ENCODE data around the gene ELMO3. TPM values are rescaled to one million over a fixed set of nuclear protein-coding genes. Genes with fewer than 3 reads are reported as not detected.

Gene ELMO3
- total RNA-seq, 4 donors from 2014 or later = 25.6 to 119 (median 82.2) TPM

DNA sequence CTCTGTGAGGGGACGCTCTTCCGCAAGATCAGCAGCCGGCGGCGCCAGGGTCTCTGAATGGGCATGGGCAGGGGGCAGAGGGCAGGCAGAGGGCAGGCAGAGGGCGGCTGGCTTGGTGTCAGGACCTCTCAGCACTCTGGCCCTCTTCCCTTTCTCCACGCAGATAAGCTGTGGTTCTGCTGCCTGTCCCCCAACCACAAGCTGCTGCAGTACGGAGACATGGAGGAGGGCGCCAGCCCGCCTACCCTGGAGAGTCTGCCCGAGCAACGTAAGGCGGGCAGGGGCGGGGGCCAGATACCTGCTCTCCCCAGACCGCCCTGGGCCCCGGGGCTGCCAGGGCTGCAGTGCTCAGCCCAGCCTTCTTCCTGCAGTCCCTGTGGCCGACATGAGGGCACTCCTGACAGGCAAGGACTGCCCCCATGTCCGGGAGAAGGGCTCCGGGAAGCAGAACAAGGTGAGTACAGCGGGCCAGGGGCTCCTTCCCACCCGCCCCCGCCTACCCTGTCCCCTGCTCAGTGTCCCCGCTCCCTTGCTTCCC lies 4.1 kb downstream of the ELMO3 start:
- Histone ChIP-seq H3K9me3 (no peaks in the 10 kb centered on the region), H3K27ac (no peak overlapping the region), H3K4me3 (no peak overlapping the region), H3K36me3 (peaks cover 0 to 44% (median 0%) of the 10 kb centered on the region in 3 donors), H3K4me1 (peaks cover 0 to 18% (median 0%) of the 10 kb centered on the region in 4 donors), H3K27me3 (no peaks in the 10 kb centered on the region)
- no peak for DNase-seq
- TF ChIP-seq, protein P1, sequence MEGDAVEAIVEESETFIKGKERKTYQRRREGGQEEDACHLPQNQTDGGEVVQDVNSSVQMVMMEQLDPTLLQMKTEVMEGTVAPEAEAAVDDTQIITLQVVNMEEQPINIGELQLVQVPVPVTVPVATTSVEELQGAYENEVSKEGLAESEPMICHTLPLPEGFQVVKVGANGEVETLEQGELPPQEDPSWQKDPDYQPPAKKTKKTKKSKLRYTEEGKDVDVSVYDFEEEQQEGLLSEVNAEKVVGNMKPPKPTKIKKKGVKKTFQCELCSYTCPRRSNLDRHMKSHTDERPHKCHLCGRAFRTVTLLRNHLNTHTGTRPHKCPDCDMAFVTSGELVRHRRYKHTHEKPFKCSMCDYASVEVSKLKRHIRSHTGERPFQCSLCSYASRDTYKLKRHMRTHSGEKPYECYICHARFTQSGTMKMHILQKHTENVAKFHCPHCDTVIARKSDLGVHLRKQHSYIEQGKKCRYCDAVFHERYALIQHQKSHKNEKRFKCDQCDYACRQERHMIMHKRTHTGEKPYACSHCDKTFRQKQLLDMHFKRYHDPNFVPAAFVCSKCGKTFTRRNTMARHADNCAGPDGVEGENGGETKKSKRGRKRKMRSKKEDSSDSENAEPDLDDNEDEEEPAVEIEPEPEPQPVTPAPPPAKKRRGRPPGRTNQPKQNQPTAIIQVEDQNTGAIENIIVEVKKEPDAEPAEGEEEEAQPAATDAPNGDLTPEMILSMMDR (IDR thresholded peaks at IDR 0.05) = no peak
- TF ChIP-seq POLR2A (IDR thresholded peaks at IDR 0.05) = no peak

DNA sequence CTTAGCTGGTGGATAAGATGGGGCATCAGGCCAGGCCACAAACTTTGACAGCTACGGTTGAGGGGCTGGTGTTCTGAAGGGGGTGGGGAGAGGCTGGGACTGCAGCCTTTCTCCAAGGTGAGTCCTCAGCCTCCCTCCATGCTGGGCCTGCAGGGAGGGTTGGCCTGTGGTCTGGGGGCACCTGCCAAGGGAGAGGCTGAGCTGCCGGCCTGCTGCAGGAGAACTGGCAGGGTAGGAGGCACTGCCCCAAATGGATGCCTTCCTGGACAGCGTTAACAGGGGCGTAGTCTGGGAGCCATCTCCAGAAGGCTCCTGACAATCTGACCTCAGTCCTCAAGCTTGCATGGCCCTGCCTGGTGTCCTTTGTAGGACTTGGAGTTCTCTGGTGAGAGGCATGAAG lies 5.1 kb downstream of the ELMO3 start:
- Histone ChIP-seq H3K27ac (no peak overlapping the region), H3K27me3 (no peaks in the 10 kb centered on the region), H3K9me3 (no peaks in the 10 kb centered on the region), H3K4me3 (no peak overlapping the region), H3K4me1 (peaks cover 0 to 12% (median 0%) of the 10 kb centered on the region in 4 donors), H3K36me3 (peaks cover 0 to 38% (median 0%) of the 10 kb centered on the region in 3 donors)
- no peak for TF ChIP-seq POLR2A (IDR thresholded peaks at IDR 0.05)
- TF ChIP-seq, protein P1 (IDR thresholded peaks at IDR 0.05) = no peak
- DNase-seq = no peak

DNA sequence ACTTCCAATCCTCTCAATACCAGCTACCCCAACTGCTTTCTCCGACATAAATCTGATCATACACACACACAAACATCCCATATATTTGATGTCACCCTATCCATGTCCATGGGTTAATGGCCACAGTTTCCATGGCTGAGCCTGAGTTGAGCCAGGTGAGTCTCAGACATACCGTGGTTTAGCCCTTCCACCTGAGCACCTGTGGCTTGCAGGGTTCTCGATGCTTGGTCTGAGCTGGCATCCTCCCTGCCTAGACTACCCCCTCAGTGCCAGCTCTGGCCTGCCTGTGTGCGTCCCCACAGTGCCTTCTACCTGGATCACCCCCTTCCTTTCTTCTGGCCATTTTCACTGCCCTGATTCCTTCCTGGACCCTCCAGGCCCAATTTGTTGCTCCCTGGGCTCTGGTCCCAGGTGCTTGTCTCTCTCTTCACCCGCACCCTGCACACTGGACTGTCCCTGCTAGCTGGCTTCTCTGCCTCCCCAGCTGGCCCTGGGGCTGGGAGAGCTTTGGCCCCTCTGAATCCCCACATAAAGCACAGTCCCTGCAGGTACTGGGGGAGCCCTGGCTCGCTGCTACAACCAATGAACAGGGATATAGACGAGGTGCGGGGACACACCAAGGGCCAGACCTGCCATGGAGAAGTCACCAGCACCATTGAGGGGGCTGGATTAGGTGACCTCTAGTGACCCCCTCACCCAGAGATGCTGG lies 7.4 kb downstream of the ELMO3 start:
- Histone ChIP-seq H3K27me3 (no peaks in the 10 kb centered on the region), H3K4me1 (no peaks in the 10 kb centered on the region), H3K27ac (no peak overlapping the region), H3K4me3 (no peak overlapping the region), H3K9me3 (no peaks in the 10 kb centered on the region), H3K36me3 (peaks cover 0 to 29% (median 0%) of the 10 kb centered on the region in 3 donors)
- DNase-seq = no peak
- TF ChIP-seq, protein P1 (IDR thresholded peaks at IDR 0.05) = no peak
- TF ChIP-seq POLR2A (IDR thresholded peaks at IDR 0.05) = no peak

DNA sequence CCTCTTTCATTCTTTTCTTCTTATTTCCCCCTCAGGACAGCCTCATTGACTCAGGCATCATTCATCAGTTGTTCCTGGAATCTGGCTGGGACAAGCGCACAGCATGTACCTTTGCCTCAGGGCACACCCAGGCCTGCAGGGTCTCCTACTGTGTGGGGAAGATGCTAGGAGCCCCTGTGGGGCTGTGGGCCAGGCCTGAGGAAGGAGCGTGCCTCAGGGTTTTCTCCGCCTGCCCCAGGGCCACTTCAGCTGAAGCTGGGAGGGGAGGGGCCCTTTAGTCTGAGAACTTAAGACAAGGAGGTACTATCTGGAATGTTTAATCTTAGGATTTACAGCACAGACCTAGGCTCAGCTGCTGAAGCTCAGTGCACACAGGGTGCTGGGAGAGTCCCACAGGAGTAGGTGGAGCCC lies 7.9 kb downstream of the ELMO3 start:
- no peaks in the 10 kb centered on the region for H3K27me3 ChIP-seq
- TF ChIP-seq, protein P1 (IDR thresholded peaks at IDR 0.05) = no peak
- H3K4me1 ChIP-seq = no peaks in the 10 kb centered on the region
- H3K36me3 ChIP-seq = peaks cover 0 to 24% (median 0%) of the 10 kb centered on the region in 3 donors
- H3K27ac ChIP-seq = no peak overlapping the region
- H3K9me3 ChIP-seq = no peaks in the 10 kb centered on the region
- DNase-seq = no peak
- H3K4me3 ChIP-seq = no peak overlapping the region

DNA sequence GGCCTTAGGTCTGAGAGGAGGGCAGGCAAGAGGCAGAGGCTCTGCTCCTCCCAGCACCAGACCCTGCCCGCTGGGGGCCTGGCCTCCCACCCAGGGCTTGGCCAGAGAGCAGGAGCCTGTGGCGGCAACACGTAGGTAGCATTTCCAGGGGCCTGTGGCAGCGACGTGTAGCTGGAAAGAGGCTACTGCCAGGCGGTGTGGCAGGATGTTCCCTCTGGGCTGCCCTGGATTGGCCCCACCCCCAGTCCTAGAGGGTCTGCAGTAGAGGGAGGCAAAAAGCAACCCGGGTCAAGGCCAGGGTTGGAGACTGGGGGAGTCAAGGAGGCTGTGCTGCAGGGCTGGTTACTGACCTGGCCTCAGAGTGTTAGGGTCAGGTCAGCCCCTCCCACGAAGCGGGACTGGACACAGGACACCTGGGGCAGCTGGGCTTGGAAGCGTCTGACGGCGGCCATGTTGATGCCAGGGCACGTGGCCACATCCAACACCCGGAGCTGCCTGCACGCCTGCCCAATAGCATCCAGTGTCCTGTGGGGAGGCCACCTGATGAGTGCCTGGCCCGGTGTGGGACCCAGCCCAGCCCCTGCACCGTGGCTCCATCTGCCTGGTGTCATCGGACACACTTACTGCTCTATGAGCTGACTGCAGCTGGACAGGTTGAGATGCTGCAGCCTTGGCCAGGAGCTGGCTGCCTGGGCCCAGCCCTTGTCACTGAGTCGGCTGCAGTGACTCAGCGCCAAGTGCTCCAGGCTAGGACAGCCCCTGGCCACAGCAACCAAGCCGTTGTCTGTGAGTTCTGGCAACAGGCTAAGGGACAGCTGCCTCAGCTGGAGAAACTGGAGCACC lies 8.5 kb downstream of the ELMO3 start:
- Histone ChIP-seq H3K9me3 (no peaks in the 10 kb centered on the region), H3K4me3 (no peak overlapping the region), H3K36me3 (peaks cover 0 to 17% (median 0%) of the 10 kb centered on the region in 3 donors), H3K27ac (no peak overlapping the region), H3K27me3 (no peaks in the 10 kb centered on the region), H3K4me1 (no peaks in the 10 kb centered on the region)
- TF ChIP-seq, protein P1 (IDR thresholded peaks at IDR 0.05) = no peak
- no peak for TF ChIP-seq POLR2A (IDR thresholded peaks at IDR 0.05)
- DNase-seq = no peak
